Prostate gland (tissue), 2 donors: ENCODE results near the gene TMEM178B.

ENCODE experiments used
- CTCF ChIP-seq, 4 experiments: fragments of 200-600 bp in 2 of 4; fragments of 450-650 bp in 2 of 4; sonication (generic) in 2 of 4; IDR thresholded peaks; 1 replicate in 3 of 4; 2 replicates in 1 of 4; pipeline ENCODE4 v1.5.1; 2016 to 2019; ENCODE audit warnings: antibody characterized with exemption in 4 of 4, mild to moderate bottlenecking in 2 of 4, moderate library complexity in 2 of 4
- POLR2A ChIP-seq: fragments of 450-650 bp; IDR thresholded peaks from one replicate; pipeline ENCODE4 v1.6.1; 2016; ENCODE audit warnings: antibody characterized with exemption, mild to moderate bottlenecking
- POLR2AphosphoS5 ChIP-seq: sonication (generic); formaldehyde crosslinking; IDR thresholded peaks from one replicate; pipeline ENCODE4 v1.6.1; 2017; ENCODE audit warnings: antibody characterized with exemption

GRCh38 chr7:141495057-141495456 lies 421.2 kb downstream of the TMEM178B start:
- no peak for TF ChIP-seq POLR2A
- TF ChIP-seq POLR2AphosphoS5: no peak
- TF ChIP-seq CTCF (IDR thresholded peaks at IDR 0.05): no peak
